ENCODE measurements around the gene LARP4.
"Not testable (repeated sequence)": the region's sequence is repeated elsewhere in the genome, so short reads cannot be mapped to it uniquely, and the experiment has no call there.

Gene LARP4

DNA sequence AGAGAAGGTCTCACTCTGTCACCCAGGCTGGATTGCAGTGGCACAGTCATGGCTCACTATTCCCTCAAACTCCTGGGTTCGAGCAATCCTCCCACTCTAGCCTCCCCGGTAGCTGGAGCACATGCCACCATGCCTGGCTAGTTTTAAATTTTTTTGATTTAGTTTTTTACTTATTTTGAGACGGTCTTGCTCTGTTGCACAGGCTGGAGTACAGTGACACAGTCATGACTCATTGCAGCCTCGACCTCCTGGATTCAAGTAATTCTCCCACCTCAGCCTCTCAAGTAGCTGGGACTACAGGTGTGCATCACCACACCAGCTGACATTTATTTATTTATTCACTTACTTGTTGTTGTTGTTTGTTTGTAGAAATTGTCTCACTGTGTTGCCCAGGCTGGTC, 81.9 kb downstream of the LARP4 start:
- Mint-ChIP-seq H3K9me3 (no peaks in the 10 kb centered on the region), H3K4me3 (no peak overlapping the region), H3K27ac (no peak overlapping the region), H3K4me1 (ENCODE audit: low read depth) (no peaks in the 10 kb centered on the region), H3K27me3 (no peaks in the 10 kb centered on the region), H3K36me3 (ENCODE audit: low read depth) (peaks cover 5% of the 10 kb centered on the region)
- intact Hi-C loops (cut with micrococcal nuclease): no loop called here

DNA sequence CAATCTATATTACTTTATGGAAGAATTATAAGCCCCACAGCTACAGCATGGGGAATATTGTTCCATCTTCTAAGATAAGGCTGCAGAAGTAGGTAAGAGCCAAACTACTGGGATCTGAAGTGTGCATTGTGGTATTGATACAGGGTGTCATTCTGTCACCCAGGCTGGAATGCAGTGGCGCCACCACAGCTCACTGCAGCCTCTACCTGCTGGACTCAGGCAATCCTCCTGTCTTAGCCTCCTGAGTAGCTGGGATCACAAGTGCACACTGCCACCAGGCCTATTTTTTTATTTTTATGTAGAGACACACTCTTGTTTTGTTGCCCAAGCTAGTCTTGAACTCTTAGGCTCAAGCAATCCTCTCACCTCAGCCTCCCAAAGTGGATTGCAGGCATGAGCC, 82.8 kb downstream of the LARP4 start:
- Mint-ChIP-seq H3K9me3 (no peaks in the 10 kb centered on the region), H3K27me3 (no peaks in the 10 kb centered on the region), H3K27ac (no peak overlapping the region), H3K4me3 (no peak overlapping the region), H3K36me3 (ENCODE audit: low read depth) (peaks cover 3% of the 10 kb centered on the region), H3K4me1 (ENCODE audit: low read depth) (no peaks in the 10 kb centered on the region)
- intact Hi-C loops (cut with micrococcal nuclease): no loop called here

DNA sequence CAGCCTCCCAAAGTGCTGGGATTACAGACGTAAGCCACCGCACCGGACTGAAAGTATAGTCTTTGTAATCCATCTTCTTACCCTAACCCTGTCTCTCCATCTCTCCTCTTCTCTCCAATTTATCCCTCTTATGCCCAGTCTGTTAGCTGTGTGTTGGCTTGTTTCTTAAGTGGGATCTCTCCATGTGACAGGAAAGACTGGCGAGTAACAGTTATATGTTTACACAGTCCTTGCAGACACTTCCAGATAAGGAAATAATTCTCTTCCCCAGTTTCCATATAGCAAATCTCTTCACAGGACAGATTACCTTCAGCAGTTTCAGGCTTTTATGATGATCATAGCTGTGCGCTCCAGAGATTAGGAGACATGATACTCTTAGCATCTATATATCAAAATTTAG, 88.1 kb downstream of the LARP4 start:
- no peaks in the 10 kb centered on the region for H3K4me1 Mint-ChIP-seq (ENCODE audit: low read depth)
- H3K9me3 Mint-ChIP-seq: peaks cover 30% of the 10 kb centered on the region
- H3K27me3 Mint-ChIP-seq: no peaks in the 10 kb centered on the region
- H3K36me3 Mint-ChIP-seq (ENCODE audit: low read depth): no peaks in the 10 kb centered on the region
- H3K27ac Mint-ChIP-seq: no peak overlapping the region
- intact Hi-C loops (cut with micrococcal nuclease): no loop called here
- H3K4me3 Mint-ChIP-seq: no peak overlapping the region

DNA sequence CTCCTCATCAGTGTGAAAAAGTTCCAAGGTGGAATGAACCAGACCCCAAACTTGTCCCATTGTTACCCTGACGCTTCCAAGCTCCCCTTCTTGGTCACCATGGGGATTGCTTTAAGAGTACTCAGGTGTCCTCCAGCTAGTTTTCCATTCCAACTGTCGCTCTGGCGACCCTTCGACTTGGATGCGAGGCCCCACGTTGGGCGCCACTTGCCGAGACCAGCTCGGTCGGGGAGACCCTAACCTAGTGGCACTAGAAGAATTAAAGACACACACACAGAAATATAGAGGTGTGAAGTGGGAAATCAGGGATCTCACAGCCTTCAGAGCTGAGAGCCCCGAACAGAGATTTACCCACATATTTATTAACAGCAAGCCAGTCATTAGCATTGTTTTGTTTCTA, 97.4 kb downstream of the LARP4 start:
- H3K27ac Mint-ChIP-seq; H3K4me1 Mint-ChIP-seq (ENCODE audit: low read depth); H3K4me3 Mint-ChIP-seq; H3K27me3 Mint-ChIP-seq; intact Hi-C loops (cut with micrococcal nuclease): not testable (repeated sequence)
- peaks cover 13% of the 10 kb centered on the region for H3K36me3 Mint-ChIP-seq (ENCODE audit: low read depth)
- H3K9me3 Mint-ChIP-seq: peaks cover 53% of the 10 kb centered on the region

DNA sequence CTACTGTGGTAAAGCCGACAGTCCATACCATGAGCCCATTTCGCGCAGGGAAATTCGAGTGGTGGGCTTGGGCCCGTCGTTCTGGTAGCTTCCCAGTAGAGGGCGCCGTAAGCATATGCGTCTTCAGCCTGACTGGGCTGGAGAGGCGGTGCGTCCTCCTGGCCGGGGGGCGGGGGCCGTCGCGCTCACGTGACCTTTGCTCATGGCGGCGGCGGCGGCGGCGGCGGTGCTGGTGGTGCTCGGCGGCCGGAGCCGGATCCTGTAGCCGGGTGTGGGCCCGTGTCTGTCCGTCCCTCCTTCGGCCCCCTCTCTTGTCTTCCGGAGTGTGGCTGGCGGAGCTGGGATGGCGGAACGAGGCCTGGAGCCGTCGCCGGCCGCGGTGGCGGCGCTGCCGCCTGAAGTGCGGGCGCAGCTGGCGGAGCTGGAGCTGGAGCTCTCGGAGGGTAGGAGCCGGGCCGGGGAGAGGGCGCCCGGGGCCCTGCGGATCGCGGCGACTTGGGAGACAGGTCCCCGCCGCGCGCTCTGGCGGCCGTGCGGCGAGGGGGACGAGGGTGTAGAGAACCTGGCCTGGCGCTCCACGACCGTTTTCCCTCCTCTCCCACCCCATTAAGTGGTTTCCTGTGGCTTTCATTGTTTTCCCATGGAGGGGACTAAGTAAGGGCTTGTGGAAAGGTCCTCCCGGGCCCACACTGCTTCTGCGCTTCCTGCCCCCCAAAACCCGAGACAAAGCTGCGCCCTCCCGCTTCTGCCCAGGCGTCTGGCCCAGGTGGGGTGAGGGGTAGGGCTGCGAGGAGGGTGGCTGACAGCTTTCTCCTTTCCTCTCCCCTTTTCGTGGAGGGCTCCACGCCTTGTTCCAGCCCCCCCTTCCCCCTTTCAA, 104.4 kb downstream of the LARP4 start, which contains the start of gene DIP2B:
DIP2B (plus strand) TSS at position 188 of the 877 bp plus-strand sequence; CDS start at position 344, 156 bp downstream.
- Mint-ChIP-seq H3K27ac (peak within 1 kb of the TSS; percentile 95), H3K36me3 (ENCODE audit: low read depth) (peaks cover 40% of the 10 kb centered on the region), H3K4me1 (ENCODE audit: low read depth) (peaks cover 33% of the 10 kb centered on the region)

DNA sequence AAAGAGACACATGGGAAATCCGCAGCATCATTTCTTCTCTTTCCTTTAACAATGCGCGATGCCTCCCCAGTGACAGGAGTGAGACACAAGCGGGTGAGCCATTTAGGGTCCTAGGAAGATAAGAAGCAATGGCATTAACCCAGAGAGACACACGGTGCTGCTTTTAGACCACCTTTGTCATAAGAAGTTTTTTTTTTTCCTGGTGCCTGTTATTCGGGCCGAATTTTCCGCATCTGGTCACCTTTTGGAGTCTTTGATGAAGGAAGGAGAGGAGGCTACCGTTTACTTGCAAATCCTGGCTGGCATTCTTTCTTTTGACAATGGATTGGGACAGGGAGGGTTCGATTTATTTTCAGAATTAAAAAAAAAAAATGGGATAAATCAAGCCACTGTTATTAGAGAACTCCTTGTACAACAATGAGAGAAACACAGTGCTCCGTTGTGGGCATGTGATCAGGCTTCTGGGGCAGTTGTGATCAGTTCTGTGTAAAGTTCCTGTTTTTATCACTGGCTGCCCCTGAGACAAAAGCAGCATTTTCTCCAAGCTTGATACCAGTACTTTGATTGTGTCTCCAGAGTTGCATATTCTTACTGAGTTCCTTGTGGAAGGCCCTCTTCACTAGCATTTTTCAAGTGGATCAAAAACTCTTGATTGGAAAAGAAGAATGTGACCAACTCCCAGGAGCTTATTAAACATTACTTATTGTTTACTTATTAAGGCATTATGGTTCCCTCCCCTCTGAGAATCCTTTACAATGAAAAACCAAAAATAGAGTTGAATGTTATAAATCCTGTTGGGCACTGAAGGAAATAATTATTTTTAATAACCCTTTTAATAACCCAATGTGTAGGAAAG, 105.2 kb downstream of the LARP4 start:
- H3K4me1 Mint-ChIP-seq (ENCODE audit: low read depth): peaks cover 33% of the 10 kb centered on the region
- H3K36me3 Mint-ChIP-seq (ENCODE audit: low read depth): peaks cover 40% of the 10 kb centered on the region
- no peaks in the 10 kb centered on the region for H3K9me3 Mint-ChIP-seq
- peak overlapping the region; percentile 94 for H3K4me3 Mint-ChIP-seq
- intact Hi-C loops (cut with micrococcal nuclease): loop anchor here (1.0 to 5.0 kb wide), 3 partner anchors 36 to 132 kb away; no protein-coding TSS in a partner anchor
- no peaks in the 10 kb centered on the region for H3K27me3 Mint-ChIP-seq
- peak overlapping the region; percentile 95 for H3K27ac Mint-ChIP-seq

More for the DNA sequence above, 104.4 kb downstream of the LARP4 start, which contains the start of gene DIP2B:
- H3K4me3 Mint-ChIP-seq: peak within 1 kb of the TSS; percentile 94
- no peaks in the 10 kb centered on the region for H3K27me3 Mint-ChIP-seq
- intact Hi-C loops (cut with micrococcal nuclease): loop anchor here (1.0 to 5.0 kb wide), 3 partner anchors 37 to 133 kb away; no protein-coding TSS in a partner anchor
- H3K9me3 Mint-ChIP-seq: no peaks in the 10 kb centered on the region

DNA sequence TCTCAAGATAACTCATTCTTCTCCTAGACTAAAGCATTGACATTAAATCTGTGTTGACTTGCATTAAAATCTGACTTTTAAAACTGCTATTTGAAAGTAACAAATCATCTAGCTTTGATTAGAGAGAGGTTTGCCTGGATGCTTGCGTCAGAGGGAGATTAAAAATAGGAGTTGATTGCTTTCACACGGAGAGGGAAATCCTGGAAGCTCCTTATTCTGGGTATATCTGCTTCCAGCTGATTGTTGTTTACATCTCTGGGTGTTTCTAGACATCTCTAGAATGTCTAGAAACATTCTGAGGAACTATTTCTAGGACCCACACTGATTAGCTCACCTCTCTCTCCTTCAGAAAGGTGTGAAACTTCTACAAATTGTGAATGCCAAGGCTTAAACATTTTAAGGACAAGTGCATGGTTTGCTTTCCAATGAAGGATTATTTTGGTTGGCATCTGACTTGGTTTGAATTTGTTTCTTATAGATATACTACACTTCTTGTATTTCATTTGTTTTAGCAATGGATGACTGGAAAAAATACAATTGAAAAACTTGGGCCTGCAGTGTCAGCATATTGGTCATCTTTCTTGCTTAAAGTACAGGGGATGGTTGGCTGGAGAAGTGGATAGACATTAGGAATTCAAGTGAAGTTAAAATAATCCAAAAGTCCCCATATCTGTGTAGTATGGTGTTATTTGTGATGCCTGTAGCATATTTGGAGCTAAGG, 106.2 kb downstream of the LARP4 start:
- Mint-ChIP-seq H3K36me3 (ENCODE audit: low read depth) (peaks cover 40% of the 10 kb centered on the region), H3K9me3 (no peaks in the 10 kb centered on the region), H3K27ac (peak overlapping the region; percentile 95), H3K4me1 (ENCODE audit: low read depth) (peaks cover 33% of the 10 kb centered on the region), H3K27me3 (no peaks in the 10 kb centered on the region), H3K4me3 (peak overlapping the region; percentile 94)
- intact Hi-C loops (cut with micrococcal nuclease): loop anchor here (5.0 kb wide), 2 partner anchors 35 to 65 kb away; no protein-coding TSS in a partner anchor

DNA sequence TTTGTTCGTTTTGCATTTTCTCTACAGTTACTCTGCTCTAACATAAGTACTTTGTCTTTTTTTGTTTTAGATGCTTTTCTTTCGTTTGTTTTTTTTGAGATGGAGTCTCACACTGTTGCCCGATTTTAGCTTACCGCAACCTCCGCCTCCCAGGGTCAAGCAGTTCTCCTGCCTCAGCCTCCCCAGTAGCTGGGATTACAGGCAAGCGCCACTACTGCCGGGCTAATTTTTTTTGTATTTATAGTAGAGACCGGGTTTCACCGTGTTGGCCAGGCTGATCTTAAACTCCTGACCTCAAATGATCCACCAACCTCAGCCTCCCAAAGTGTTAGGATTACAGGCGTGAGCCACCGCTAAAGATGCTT, 106.8 kb downstream of the LARP4 start:
- Mint-ChIP-seq H3K36me3 (ENCODE audit: low read depth) (peaks cover 41% of the 10 kb centered on the region), H3K4me1 (ENCODE audit: low read depth) (peaks cover 37% of the 10 kb centered on the region), H3K9me3 (no peaks in the 10 kb centered on the region), H3K4me3 (peak overlapping the region; percentile 94), H3K27me3 (no peaks in the 10 kb centered on the region), H3K27ac (peak overlapping the region; percentile 95)
- intact Hi-C loops (cut with micrococcal nuclease): loop anchor here (5.0 kb wide), 2 partner anchors 35 to 65 kb away; no protein-coding TSS in a partner anchor

DNA sequence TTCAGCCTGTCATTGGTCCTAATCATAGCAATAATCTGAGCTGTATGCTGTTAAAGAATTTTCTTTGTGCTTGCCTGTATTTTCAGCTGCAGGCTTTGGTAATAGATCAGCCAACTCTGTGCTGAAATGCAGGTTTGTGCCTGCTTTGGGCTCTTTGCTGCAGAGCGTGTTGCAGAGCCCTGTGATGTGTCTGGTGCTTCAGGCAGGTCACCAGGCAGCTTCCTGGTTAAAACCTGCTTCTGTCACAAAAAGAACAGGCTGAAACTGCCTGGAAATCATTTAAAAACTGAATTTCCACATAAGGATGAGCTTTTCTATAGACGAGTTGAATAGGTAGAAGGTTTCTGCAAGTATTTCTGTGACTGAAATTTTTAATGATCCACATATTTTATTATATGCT, 107.2 kb downstream of the LARP4 start:
- intact Hi-C loops (cut with micrococcal nuclease): loop anchor here (5.0 kb wide), 2 partner anchors 34 to 64 kb away; no protein-coding TSS in a partner anchor
- H3K27me3 Mint-ChIP-seq: no peaks in the 10 kb centered on the region

DNA sequence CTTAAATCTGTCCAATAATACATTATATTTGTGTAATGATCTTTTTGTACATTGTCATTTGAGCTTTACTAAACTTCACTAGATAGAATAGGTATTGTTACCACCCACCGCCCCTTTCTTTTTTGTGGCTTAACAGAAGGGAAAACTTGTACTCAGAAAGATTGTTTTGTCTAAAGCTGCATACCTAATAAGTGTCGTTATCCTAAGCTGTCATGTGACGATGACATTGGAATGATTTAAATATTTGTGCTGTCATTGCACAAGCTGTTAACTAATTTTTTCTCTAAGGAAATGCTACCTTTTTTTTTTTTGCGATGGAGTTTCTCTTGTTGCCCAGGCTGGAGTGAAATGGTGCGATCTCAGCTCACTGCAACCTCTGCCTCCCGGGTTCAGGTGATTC, 107.7 kb downstream of the LARP4 start:
- H3K4me1 Mint-ChIP-seq (ENCODE audit: low read depth): peaks cover 46% of the 10 kb centered on the region
- H3K27ac Mint-ChIP-seq: peak overlapping the region; percentile 57
- H3K36me3 Mint-ChIP-seq (ENCODE audit: low read depth): peaks cover 46% of the 10 kb centered on the region
- intact Hi-C loops (cut with micrococcal nuclease): loop anchor here (5.0 kb wide), 2 partner anchors 34 to 64 kb away; no protein-coding TSS in a partner anchor
- no peaks in the 10 kb centered on the region for H3K27me3 Mint-ChIP-seq
- H3K4me3 Mint-ChIP-seq: peak overlapping the region; percentile 94
- no peaks in the 10 kb centered on the region for H3K9me3 Mint-ChIP-seq

More for the DNA sequence above, 107.2 kb downstream of the LARP4 start:
- peaks cover 42% of the 10 kb centered on the region for H3K4me1 Mint-ChIP-seq (ENCODE audit: low read depth)
- peak overlapping the region; percentile 95 for H3K27ac Mint-ChIP-seq
- H3K4me3 Mint-ChIP-seq: peak overlapping the region; percentile 94
- H3K9me3 Mint-ChIP-seq: no peaks in the 10 kb centered on the region
- H3K36me3 Mint-ChIP-seq (ENCODE audit: low read depth): peaks cover 46% of the 10 kb centered on the region

DNA sequence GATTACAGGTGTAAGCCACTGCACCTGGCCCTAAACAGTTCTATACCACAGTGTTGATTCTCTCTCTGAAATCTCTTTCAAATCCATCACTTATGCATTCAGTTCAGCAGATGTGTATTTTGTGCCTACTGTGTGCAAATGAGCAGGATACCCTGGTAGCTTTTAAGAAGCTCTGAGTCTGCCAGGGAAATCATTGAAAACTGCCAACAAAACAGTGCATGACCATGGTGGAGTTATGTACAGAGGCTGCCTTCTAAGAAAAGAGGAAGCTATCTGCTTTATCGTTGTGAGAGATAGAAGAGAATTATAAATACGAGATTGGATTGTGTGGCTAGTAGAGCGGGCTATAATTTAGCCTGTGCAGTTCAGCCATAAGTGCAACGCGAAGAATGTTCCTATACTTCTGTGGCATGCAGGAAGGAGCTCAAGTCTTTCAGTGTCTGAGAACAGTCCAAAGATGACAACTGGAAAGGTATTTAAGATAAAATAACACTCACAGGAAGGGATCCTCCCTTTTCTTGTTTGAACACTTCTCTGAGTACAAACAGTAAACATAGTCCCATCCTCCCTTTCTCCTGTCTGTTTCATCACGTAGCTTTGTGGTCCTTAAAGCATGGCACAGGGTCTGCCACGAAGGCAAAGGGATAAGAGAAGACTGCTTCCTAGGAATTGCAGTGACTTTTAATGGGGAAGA, 108.4 kb downstream of the LARP4 start:
- Mint-ChIP-seq H3K4me1 (ENCODE audit: low read depth) (peaks cover 53% of the 10 kb centered on the region), H3K4me3 (peak overlapping the region; percentile 46), H3K9me3 (no peaks in the 10 kb centered on the region), H3K36me3 (ENCODE audit: low read depth) (peaks cover 46% of the 10 kb centered on the region), H3K27me3 (no peaks in the 10 kb centered on the region), H3K27ac (peak overlapping the region; percentile 57)
- intact Hi-C loops (cut with micrococcal nuclease): loop anchor here (5.0 kb wide), 2 partner anchors 33 to 63 kb away; no protein-coding TSS in a partner anchor

DNA sequence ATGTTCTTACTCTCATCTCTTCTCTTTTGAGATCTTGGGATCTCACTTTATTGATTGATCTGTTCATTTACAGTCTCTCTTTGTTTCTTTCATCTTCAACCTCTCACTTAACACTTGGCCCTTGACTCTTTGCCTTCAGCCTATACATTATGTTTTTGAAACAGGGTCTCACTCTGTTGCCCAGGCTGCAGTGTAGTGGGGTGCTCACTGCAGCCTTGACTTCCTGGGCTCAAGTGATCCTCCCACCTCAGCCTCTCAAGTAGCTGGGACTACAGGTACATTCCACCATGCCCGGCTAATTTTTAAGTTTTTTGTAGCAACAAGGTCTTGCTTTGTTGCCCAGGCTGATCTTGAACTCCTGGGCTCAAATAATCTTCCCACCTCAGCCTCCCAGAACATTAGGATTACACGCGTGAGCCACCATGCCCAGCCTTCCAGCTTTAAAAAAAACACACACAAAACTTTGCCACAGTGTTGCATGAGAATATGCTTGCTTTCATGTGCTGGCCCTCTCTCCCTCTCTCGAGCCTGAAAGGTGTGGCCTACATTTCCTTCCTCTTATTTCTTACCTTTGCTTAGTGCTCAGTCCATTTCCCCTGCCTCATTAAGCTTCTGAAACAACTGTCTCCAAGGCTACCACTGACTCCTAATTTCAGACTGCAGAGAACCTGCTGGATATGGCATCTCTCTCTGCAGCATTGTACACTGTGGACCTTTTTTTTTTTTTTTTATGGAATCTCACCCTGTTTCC, 114.0 kb downstream of the LARP4 start:
- peaks cover 45% of the 10 kb centered on the region for H3K4me1 Mint-ChIP-seq (ENCODE audit: low read depth)
- H3K9me3 Mint-ChIP-seq: no peaks in the 10 kb centered on the region
- H3K27me3 Mint-ChIP-seq: no peaks in the 10 kb centered on the region
- intact Hi-C loops (cut with micrococcal nuclease): no loop called here
- H3K4me3 Mint-ChIP-seq: peak overlapping the region; percentile 37
- H3K27ac Mint-ChIP-seq: no peak overlapping the region
- peaks cover 35% of the 10 kb centered on the region for H3K36me3 Mint-ChIP-seq (ENCODE audit: low read depth)
